ENCODE data around the gene BTN2A1. TPM values are rescaled to one million over a fixed set of nuclear protein-coding genes. Genes with fewer than 3 reads are reported as not detected.

The BTN2A1 gene
- total and polyA plus RNA-seq, 2 of the 13 experiments (the other 11 are each of a cell fraction or from before 2014, with no cell fraction given): 16.4 to 30.4 TPM

DNA sequence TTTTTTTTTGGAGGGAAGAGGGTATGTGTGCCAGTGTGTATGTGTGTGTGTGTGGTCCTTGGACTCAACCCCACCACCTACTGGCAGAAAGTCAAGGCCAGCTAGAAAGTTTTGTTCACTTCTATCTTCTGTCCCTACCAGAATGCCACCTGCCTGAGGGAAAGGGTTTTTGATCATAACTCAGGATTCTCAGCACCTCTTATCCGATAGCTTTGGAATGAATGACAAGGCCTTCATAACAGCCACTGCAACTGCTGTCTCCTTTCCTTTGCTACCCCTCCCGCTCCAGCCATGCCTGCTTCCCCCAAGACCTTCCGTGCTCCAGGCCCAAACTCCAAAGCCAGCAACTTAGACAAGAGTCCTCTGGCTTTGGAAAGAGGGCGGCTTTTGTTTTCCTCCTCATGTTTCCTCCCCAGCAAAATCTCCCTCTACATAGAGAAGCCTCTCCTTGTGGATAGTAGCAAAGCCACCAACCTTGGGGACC is 37.0 kb upstream of the BTN2A1 start (continued):
- TF ChIP-seq, protein P1, sequence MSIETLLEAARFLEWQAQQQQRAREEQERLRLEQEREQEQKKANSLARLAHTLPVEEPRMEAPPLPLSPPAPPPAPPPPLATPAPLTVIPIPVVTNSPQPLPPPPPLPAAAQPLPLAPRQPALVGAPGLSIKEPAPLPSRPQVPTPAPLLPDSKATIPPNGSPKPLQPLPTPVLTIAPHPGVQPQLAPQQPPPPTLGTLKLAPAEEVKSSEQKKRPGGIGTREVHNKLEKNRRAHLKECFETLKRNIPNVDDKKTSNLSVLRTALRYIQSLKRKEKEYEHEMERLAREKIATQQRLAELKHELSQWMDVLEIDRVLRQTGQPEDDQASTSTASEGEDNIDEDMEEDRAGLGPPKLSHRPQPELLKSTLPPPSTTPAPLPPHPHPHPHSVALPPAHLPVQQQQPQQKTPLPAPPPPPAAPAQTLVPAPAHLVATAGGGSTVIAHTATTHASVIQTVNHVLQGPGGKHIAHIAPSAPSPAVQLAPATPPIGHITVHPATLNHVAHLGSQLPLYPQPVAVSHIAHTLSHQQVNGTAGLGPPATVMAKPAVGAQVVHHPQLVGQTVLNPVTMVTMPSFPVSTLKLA (IDR thresholded peaks at IDR 0.05): no peak
- TF ChIP-seq, protein P2, sequence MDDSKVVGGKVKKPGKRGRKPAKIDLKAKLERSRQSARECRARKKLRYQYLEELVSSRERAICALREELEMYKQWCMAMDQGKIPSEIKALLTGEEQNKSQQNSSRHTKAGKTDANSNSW (CRISPR knock-in tag; IDR thresholded peaks at IDR 0.05; ENCODE audit: borderline replicate concordance): no peak
- TF ChIP-seq ZNF816 (CRISPR knock-in tag; IDR thresholded peaks at IDR 0.05; ENCODE audit: borderline replicate concordance) (no peak), GLI4 (CRISPR knock-in tag; IDR thresholded peaks at IDR 0.05; ENCODE audit: borderline replicate concordance) (no peak; the same call in 1 of the 2 replicates), ZNF891 (CRISPR knock-in tag; IDR thresholded peaks at IDR 0.05) (no peak), ZNF234 (CRISPR knock-in tag; conservative IDR thresholded peaks at IDR 0.05) (0 out of 2 replicates have a peak, but pooled peaks have one; percentile 19)

DNA sequence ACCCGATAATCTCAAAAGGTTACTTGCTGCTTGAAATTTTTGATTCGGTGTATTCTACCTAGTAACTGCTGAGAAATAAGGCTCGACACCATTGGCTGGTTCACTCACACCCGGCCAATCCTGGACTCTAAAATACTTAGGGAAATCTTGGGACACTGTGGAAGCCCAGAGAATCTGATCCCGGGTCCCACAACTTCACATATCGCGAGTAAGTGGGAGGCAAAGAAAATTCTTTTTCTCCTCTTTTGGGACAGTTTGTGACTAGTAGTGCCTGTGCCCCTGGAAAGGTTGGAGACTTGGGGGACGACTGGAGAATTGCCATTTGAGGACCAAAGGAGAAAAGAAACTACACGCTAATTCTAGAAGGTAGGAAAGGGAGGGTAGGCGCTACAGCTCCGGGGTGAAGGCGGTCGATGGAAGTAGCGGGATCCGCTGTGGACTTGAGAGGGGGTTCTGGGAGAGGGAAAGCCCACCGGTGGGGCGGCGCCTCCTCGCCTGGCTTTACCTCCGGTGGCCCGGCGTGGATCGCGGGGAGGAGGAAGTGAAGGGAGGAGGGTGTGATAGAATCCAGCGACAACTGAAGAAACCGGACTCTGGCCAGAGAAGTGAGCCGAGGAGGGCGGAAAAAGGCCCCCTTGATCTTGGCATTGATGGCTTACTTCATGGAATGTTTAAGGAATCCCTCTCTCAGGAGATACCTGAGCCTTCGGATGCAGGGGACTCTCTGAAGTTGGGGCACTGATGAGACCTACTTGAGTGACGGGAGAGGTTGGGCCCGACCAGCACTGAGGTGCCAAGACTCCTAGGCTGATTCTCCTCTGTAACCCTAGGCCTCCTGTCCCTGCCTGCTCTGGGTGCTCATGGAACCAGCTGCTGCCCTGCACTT is 36.3 kb upstream of the BTN2A1 start:
- DNase-seq (ENCODE audit: low spot score) (peak; percentile 93), FAIRE-seq (peak; percentile 96), ATAC-seq (peak; percentile 99)
- 0 out of 5 replicates have a peak, but pooled peaks cover 0 to 6% of the 10 kb centered on the region in 2 experiments for H3K36me3 ChIP-seq (replicated peaks in 1 of 2; ENCODE audit: control insufficient read depth in 1 of 2, insufficient read depth in 2 of 2, low read length in 2 of 2)
- ChIA-PET POLR2A (interaction anchor here (1.0 to 1.5 kb wide), 3 partner anchors 38 to 298 kb away, joined by 4 read pairs; partner anchors contain the start of gene BTN2A2), CTCF (ENCODE audit: low intra/inter-chr PET ratio, low total read pairs) (interaction anchor here (1.2 to 2.3 kb wide), 2 partner anchors 80 to 129 kb away, joined by 3 to 17 read pairs; no protein-coding TSS in a partner anchor)
- intact Hi-C loops (cut with micrococcal nuclease; ENCODE audit: unreplicated experiment): loop anchor here (2.0 kb wide), 2 partner anchors 33 to 111 kb away; no protein-coding TSS in a partner anchor
- H3K4me2 ChIP-seq (ENCODE audit: low read depth, low read length): peak overlapping the region; percentile 98
- under 1% methylated on average over 31 of the region's 31 CpGs for WGBS (ENCODE audit: low lambda C conversion rate)
- no peaks in the 10 kb centered on the region for H4K20me1 ChIP-seq (ENCODE audit: insufficient read depth, low read length)
- peaks cover 48% of the 10 kb centered on the region for H3K4me1 ChIP-seq (ENCODE audit: insufficient read depth, low read length)
- peak overlapping the region; percentile 60 for H3K27ac ChIP-seq (ENCODE audit: extremely low read length, insufficient read depth, low read length)
- H3K79me2 ChIP-seq (ENCODE audit: insufficient read depth, low read length): no peaks in the 10 kb centered on the region
- BruUV-seq (replicated peaks): TSS peak; percentile 77
- peak overlapping the region; percentile 79 to 85 (median 80) for H3K4me3 ChIP-seq (replicated peaks in 1 of 3; ENCODE audit: insufficient read depth in 1 of 3, low read depth in 2 of 3, low read length in 3 of 3)
- no peaks in the 10 kb centered on the region; a peak in 1 of 5 replicates for H3K27me3 ChIP-seq (ENCODE audit: control insufficient read depth in 1 of 2, insufficient read depth in 2 of 2, low read length in 2 of 2)
- in situ Hi-C loops (cut with HindIII; ENCODE audit: extremely low pct_ligation_motif_present, low pct_unique_long_range_greater_than_20kb): loop anchor here (5.0 kb wide), 1 partner anchor 79 kb away; no protein-coding TSS in a partner anchor
- H3K9me3 ChIP-seq (ENCODE audit: low read length): peaks cover 18% of the 10 kb centered on the region
- H3K9ac ChIP-seq (ENCODE audit: insufficient read depth, low read depth, low read length): peak overlapping the region; percentile 84
- peak overlapping the region; percentile 90 for H2AFZ ChIP-seq (ENCODE audit: low read length)
- TF ChIP-seq PHF8 (CRISPR knock-in tag; IDR thresholded peaks at IDR 0.05) (peak; percentile 68), TCF12 (IDR thresholded peaks at IDR 0.05) (no peak), TCF12 (CRISPR knock-in tag; IDR thresholded peaks at IDR 0.05) (0 out of 2 replicates have a peak, but pooled peaks have one; percentile 39), SOX13 (IDR thresholded peaks at IDR 0.05) (no peak), SOX13 (CRISPR knock-in tag; conservative IDR thresholded peaks at IDR 0.05 in 1 of 2, IDR thresholded peaks at IDR 0.05 in 1 of 2) (0 out of 4 replicates have a peak, but pooled peaks of 1 of the 2 experiments have one; percentile 18), RBFOX2 (IDR thresholded peaks at IDR 0.05; ENCODE audit: low read depth, low read length) (0 out of 2 replicates have a peak, but pooled peaks have one; percentile 27), ATF1 (CRISPR knock-in tag; IDR thresholded peaks at IDR 0.05) (peak; percentile 86), ZNF550 (CRISPR knock-in tag; IDR thresholded peaks at IDR 0.05; ENCODE audit: borderline replicate concordance) (0 out of 2 replicates have a peak, but pooled peaks have one; percentile 86), KAT8 (CRISPR knock-in tag; IDR thresholded peaks at IDR 0.05) (peak; percentile 20; the same call in 1 of the 2 replicates), ZNF232 (CRISPR knock-in tag; IDR thresholded peaks at IDR 0.05; ENCODE audit: borderline replicate concordance) (0 out of 2 replicates have a peak, but pooled peaks have one; percentile 71), RCOR2 (CRISPR knock-in tag; IDR thresholded peaks at IDR 0.05) (no peak)
- TF ChIP-seq, protein P3, sequence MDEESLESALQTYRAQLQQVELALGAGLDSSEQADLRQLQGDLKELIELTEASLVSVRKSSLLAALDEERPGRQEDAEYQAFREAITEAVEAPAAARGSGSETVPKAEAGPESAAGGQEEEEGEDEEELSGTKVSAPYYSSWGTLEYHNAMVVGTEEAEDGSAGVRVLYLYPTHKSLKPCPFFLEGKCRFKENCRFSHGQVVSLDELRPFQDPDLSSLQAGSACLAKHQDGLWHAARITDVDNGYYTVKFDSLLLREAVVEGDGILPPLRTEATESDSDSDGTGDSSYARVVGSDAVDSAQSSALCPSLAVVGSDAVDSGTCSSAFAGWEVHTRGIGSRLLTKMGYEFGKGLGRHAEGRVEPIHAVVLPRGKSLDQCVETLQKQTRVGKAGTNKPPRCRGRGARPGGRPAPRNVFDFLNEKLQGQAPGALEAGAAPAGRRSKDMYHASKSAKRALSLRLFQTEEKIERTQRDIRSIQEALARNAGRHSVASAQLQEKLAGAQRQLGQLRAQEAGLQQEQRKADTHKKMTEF (CRISPR knock-in tag; IDR thresholded peaks at IDR 0.05): peak; percentile 61; the same call in 1 of the 2 replicates
